HepG2 (cell line): ENCODE measurements around the gene ATPAF1. TPM values are rescaled to one million over a fixed set of nuclear protein-coding genes. Genes with fewer than 3 reads are reported as not detected.

Source experiments
- ATAC-seq: fragments of 200-7000 bp; cut with Tn5 transposase; 3 replicates; pipeline ENCODE4 v1.9.1; 2020; ENCODE audit warnings: mild to moderate bottlenecking, moderate library complexity
- BruUV-seq: library from RNA; stranded (reverse); fragments of 400-500 nt; replicated peaks from 2 replicates; lab custom pipeline; 2021; lab: Mats Ljungman, UMichigan
- CTCF ChIA-PET: fragments of 300-600 bp; formaldehyde crosslinking; extraction: SDS; loops from one replicate; lab custom pipeline; 2021; ENCODE audit warnings: low total read pairs, inconsistent platforms, low intra/inter-chr PET ratio; lab: Yijun Ruan, JAX
- POLR2A ChIA-PET: fragments of 350-600 bp; sonication (Branson Sonifier 250); formaldehyde crosslinking; loops from one replicate; lab custom pipeline; 2020; ENCODE audit warnings: antibody characterized with exemption, inconsistent platforms; lab: Yijun Ruan, JAX
- DNase-seq: peaks from one replicate; pipeline ENCODE4 v3.0.0-alpha.2; 2015; ENCODE audit warnings: low spot score
- FAIRE-seq: peaks from 3 replicates; lab custom pipeline; 2011; peaks lifted over from hg19 to GRCh38; lab: Jason Lieb, UNC
- H2AFZ ChIP-seq: one replicate; pipeline ENCODE4 v1.6.1; 2011; ENCODE audit warnings: low read length, inconsistent platforms
- H3K27ac ChIP-seq: fragments of 300-600 bp; 3 replicates; pipeline ENCODE4 v1.8.0; 2011; ENCODE audit warnings: mixed run types, mild to moderate bottlenecking, mixed read lengths, low read length, inconsistent platforms; ENCODE audit not compliant: insufficient read depth; ENCODE audit errors: extremely low read length
- H3K27me3 ChIP-seq, 2 experiments: fragments of 200-600 bp in 1 of 2; 2 replicates in 1 of 2; 3 replicates in 1 of 2; pipeline versions ENCODE4 v1.6.0 to v1.8.0; 2011; ENCODE audit warnings: low read length in 2 of 2, mild to moderate bottlenecking in 2 of 2, moderate library complexity in 2 of 2, inconsistent platforms in 1 of 2; ENCODE audit not compliant: insufficient read depth in 2 of 2, control insufficient read depth in 1 of 2
- H3K36me3 ChIP-seq, 2 experiments: fragments of 200-600 bp in 1 of 2; replicated peaks in 1 of 2; 2 replicates in 1 of 2; 3 replicates in 1 of 2; pipeline versions ENCODE4 v1.5.1 to v1.8.0; 2011; ENCODE audit warnings: low read length in 2 of 2, inconsistent platforms in 1 of 2; ENCODE audit not compliant: insufficient read depth in 2 of 2, control insufficient read depth in 1 of 2
- H3K4me1 ChIP-seq: 2 replicates; pipeline ENCODE4 v1.5.1; 2012; ENCODE audit warnings: low read length, inconsistent platforms; ENCODE audit not compliant: insufficient read depth
- H3K4me2 ChIP-seq: 2 replicates; pipeline ENCODE4 v1.6.0; 2011; ENCODE audit warnings: low read depth, low read length, inconsistent platforms
- H3K4me3 ChIP-seq, 3 experiments: fragments of 200-600 bp in 1 of 3; sonication (generic), shearing (Covaris generic) in 1 of 3; replicated peaks in 1 of 3; 2 replicates each; pipeline ENCODE4 v1.5.1; 2011 to 2016; ENCODE audit warnings: low read length in 3 of 3, inconsistent platforms in 2 of 3, low read depth in 2 of 3, mild to moderate bottlenecking in 2 of 3, control low read depth in 1 of 3, mixed read lengths in 1 of 3; ENCODE audit not compliant: insufficient read depth in 1 of 3
- H3K79me2 ChIP-seq: one replicate; pipeline ENCODE4 v1.6.1; 2011; ENCODE audit warnings: low read length, inconsistent platforms; ENCODE audit not compliant: insufficient read depth
- H3K9ac ChIP-seq: 2 replicates; pipeline ENCODE4 v1.6.0; 2011; ENCODE audit warnings: mild to moderate bottlenecking, low read depth, low read length, inconsistent platforms; ENCODE audit not compliant: insufficient read depth
- H3K9me3 ChIP-seq: 2 replicates; pipeline ENCODE4 v1.5.1; 2012; ENCODE audit warnings: mild to moderate bottlenecking, low read length
- H4K20me1 ChIP-seq: 2 replicates; pipeline ENCODE4 v1.6.0; 2011; ENCODE audit warnings: inconsistent platforms, mild to moderate bottlenecking, low read length, moderate library complexity; ENCODE audit not compliant: insufficient read depth
- MAFG ChIP-seq: sonication (generic); formaldehyde crosslinking; IDR thresholded peaks from 2 replicates; pipeline ENCODE4 v1.5.1; 2020; ENCODE audit warnings: mild to moderate bottlenecking, missing genetic modification reagents
- MIER2 ChIP-seq: IDR thresholded peaks from 2 replicates; pipeline ENCODE4 v1.6.1; 2016; ENCODE audit warnings: missing biosample characterization, missing genetic modification reagents
- NCOA5 ChIP-seq: sonication (generic); formaldehyde crosslinking; IDR thresholded peaks from 2 replicates; pipeline ENCODE4 v1.4.0; 2020; ENCODE audit warnings: missing genetic modification reagents
- NR2F2 ChIP-seq: IDR thresholded peaks from 2 replicates; pipeline ENCODE4 v1.6.1; 2012; ENCODE audit warnings: low read depth, inconsistent platforms, borderline replicate concordance
- SP140L ChIP-seq: sonication (generic); formaldehyde crosslinking; IDR thresholded peaks from 2 replicates; pipeline ENCODE4 v1.4.0; 2020; ENCODE audit warnings: missing genetic modification reagents, borderline replicate concordance
- ZNF124 ChIP-seq: sonication (generic); formaldehyde crosslinking; IDR thresholded peaks from 2 replicates; pipeline ENCODE4 v1.4.0; 2020; ENCODE audit warnings: missing genetic modification reagents
- ZNF879 ChIP-seq: sonication (generic); formaldehyde crosslinking; IDR thresholded peaks from 2 replicates; pipeline ENCODE4 v1.8.1; 2023; ENCODE audit warnings: missing genetic modification reagents
- WGBS: methylation state at CpG from one replicate; pipeline ENCODE4 v1.1.6; 2017; ENCODE audit warnings: low lambda C conversion rate; 5-methylcytosine and 5-hydroxymethylcytosine counted together
- in situ Hi-C: cut with HindIII; loops from 2 replicates; pipeline ENCODE4 v1.10.0; 2017; ENCODE audit warnings: low pct_unique_long_range_greater_than_20kb; ENCODE audit not compliant: extremely low pct_ligation_motif_present
- intact Hi-C: fragments of 100-400 bp; cut with micrococcal nuclease; formaldehyde crosslinking; loops from one replicate; pipeline ENCODE4 v1.10.0; 2022; ENCODE audit not compliant: unreplicated experiment
- polyA plus RNA-seq, 8 experiments: library from polyadenylated mRNA; depleted of rRNA in 3 of 8; stranded (reverse) in 7 of 8; unstranded in 1 of 8; fragments of >200 nt; fragmentation: Illumina TruSeq in 4 of 8; extraction: Trizol in 4 of 8; gene quantifications; 2 replicates each; pipeline versions ENCODE4 v1.2.1 to v1.2.3, GENCODE V29; 2011 to 2016; ENCODE audit warnings: low read depth in 4 of 8, missing spikeins in 1 of 8, mixed read lengths in 1 of 8; ENCODE audit not compliant: insufficient read depth in 1 of 8
- total RNA-seq, 5 experiments: library from RNA; depleted of rRNA; stranded (reverse); fragments of >200 nt; fragmentation: Illumina TruSeq; extraction: Trizol; gene quantifications; 2 replicates each; pipeline ENCODE4 v1.2.3, GENCODE V29; 2016; ENCODE audit warnings: low read depth in 1 of 5
- TF ChIP-seq, protein P1 (sequence below): IDR thresholded peaks from 2 replicates; pipeline ENCODE4 v1.6.1; 2016
- TF ChIP-seq, protein P2 (sequence below): sonication (generic); formaldehyde crosslinking; IDR thresholded peaks from 2 replicates; pipeline ENCODE4 v1.8.1; 2022; ENCODE audit warnings: mild to moderate bottlenecking, missing genetic modification reagents
- TF ChIP-seq, protein P3 (sequence below): sonication (generic); formaldehyde crosslinking; IDR thresholded peaks from 2 replicates; pipeline ENCODE4 v1.4.0; 2020; ENCODE audit warnings: mild to moderate bottlenecking, missing genetic modification reagents
- TF ChIP-seq, protein P4 (sequence below): fragments of 450-650 bp; IDR thresholded peaks from 2 replicates; pipeline ENCODE4 v1.6.1; 2016
- TF ChIP-seq, protein P5 (sequence below): sonication (generic); formaldehyde crosslinking; IDR thresholded peaks from 2 replicates; pipeline ENCODE4 v1.4.0; 2020; ENCODE audit warnings: missing genetic modification reagents
- TF ChIP-seq, protein P6 (sequence below): sonication (generic); formaldehyde crosslinking; IDR thresholded peaks from 2 replicates; pipeline ENCODE4 v1.4.0; 2020; ENCODE audit warnings: missing genetic modification reagents; ENCODE audit errors: not compliant biosample characterization

ATPAF1 gene
- total and polyA plus RNA-seq, 2 of the 13 experiments (the other 11 are each of a cell fraction or from before 2014, with no cell fraction given): 66.6 to 76.7 TPM

DNA sequence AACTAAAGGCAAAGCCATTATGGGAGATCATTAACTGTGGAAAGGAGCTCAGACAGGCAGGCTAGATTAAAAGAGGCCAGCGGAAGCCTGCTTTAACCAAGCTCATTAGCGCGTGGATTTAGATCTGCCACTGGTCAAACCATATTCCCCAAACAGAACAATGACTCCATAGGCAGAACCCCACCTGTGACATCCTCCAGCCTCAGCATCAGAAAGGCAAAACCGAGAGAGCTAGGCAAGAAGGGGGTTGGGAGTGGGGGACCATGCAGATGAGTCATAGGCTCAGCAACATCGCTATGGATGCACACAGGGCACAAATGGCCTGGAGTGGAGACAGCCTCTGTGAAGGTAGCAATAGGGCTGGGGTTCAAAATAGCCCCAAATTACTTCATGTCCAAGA, 84.7 kb downstream of the ATPAF1 start:
- no peak overlapping the region for H2AFZ ChIP-seq
- H3K4me3 ChIP-seq: no peak overlapping the region
- POLR2A ChIA-PET: no interaction called here
- FAIRE-seq: no peak
- TF ChIP-seq SP140L (CRISPR knock-in tag) (no peak), ZNF124 (no peak), NCOA5 (CRISPR knock-in tag) (no peak), NR2F2 (no peak), ZNF879 (CRISPR knock-in tag) (no peak), MIER2 (CRISPR knock-in tag) (no peak), MAFG (CRISPR knock-in tag) (no peak)
- TF ChIP-seq, protein P1, sequence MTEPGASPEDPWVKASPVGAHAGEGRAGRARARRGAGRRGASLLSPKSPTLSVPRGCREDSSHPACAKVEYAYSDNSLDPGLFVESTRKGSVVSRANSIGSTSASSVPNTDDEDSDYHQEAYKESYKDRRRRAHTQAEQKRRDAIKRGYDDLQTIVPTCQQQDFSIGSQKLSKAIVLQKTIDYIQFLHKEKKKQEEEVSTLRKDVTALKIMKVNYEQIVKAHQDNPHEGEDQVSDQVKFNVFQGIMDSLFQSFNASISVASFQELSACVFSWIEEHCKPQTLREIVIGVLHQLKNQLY: no peak
- TF ChIP-seq, protein P2, sequence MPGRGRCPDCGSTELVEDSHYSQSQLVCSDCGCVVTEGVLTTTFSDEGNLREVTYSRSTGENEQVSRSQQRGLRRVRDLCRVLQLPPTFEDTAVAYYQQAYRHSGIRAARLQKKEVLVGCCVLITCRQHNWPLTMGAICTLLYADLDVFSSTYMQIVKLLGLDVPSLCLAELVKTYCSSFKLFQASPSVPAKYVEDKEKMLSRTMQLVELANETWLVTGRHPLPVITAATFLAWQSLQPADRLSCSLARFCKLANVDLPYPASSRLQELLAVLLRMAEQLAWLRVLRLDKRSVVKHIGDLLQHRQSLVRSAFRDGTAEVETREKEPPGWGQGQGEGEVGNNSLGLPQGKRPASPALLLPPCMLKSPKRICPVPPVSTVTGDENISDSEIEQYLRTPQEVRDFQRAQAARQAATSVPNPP (CRISPR knock-in tag): no peak
- TF ChIP-seq, protein P3, sequence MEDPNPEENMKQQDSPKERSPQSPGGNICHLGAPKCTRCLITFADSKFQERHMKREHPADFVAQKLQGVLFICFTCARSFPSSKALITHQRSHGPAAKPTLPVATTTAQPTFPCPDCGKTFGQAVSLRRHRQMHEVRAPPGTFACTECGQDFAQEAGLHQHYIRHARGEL (CRISPR knock-in tag): no peak
- TF ChIP-seq, protein P4, sequence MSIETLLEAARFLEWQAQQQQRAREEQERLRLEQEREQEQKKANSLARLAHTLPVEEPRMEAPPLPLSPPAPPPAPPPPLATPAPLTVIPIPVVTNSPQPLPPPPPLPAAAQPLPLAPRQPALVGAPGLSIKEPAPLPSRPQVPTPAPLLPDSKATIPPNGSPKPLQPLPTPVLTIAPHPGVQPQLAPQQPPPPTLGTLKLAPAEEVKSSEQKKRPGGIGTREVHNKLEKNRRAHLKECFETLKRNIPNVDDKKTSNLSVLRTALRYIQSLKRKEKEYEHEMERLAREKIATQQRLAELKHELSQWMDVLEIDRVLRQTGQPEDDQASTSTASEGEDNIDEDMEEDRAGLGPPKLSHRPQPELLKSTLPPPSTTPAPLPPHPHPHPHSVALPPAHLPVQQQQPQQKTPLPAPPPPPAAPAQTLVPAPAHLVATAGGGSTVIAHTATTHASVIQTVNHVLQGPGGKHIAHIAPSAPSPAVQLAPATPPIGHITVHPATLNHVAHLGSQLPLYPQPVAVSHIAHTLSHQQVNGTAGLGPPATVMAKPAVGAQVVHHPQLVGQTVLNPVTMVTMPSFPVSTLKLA: no peak
- TF ChIP-seq, protein P5, sequence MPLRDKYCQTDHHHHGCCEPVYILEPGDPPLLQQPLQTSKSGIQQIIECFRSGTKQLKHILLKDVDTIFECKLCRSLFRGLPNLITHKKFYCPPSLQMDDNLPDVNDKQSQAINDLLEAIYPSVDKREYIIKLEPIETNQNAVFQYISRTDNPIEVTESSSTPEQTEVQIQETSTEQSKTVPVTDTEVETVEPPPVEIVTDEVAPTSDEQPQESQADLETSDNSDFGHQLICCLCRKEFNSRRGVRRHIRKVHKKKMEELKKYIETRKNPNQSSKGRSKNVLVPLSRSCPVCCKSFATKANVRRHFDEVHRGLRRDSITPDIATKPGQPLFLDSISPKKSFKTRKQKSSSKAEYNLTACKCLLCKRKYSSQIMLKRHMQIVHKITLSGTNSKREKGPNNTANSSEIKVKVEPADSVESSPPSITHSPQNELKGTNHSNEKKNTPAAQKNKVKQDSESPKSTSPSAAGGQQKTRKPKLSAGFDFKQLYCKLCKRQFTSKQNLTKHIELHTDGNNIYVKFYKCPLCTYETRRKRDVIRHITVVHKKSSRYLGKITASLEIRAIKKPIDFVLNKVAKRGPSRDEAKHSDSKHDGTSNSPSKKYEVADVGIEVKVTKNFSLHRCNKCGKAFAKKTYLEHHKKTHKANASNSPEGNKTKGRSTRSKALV (CRISPR knock-in tag): no peak
- TF ChIP-seq, protein P6, sequence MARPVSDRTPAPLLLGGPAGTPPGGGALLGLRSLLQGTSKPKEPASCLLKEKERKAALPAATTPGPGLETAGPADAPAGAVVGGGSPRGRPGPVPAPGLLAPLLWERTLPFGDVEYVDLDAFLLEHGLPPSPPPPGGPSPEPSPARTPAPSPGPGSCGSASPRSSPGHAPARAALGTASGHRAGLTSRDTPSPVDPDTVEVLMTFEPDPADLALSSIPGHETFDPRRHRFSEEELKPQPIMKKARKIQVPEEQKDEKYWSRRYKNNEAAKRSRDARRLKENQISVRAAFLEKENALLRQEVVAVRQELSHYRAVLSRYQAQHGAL (CRISPR knock-in tag): no peak
- TF ChIP-seq, all 625 proteins: peak for 0
- CTCF ChIA-PET: no interaction called here
- no peaks in the 10 kb centered on the region for H3K79me2 ChIP-seq
- WGBS: 98% methylated on average over 5 of the region's 5 CpGs
- H3K4me2 ChIP-seq: no peak overlapping the region
- no peaks in the 10 kb centered on the region for H3K27me3 ChIP-seq
- H3K36me3 ChIP-seq: peaks cover 17 to 59% of the 10 kb centered on the region in 2 experiments; a peak in 4 of 5 replicates
- no peaks in the 10 kb centered on the region for H3K9me3 ChIP-seq
- H4K20me1 ChIP-seq: no peaks in the 10 kb centered on the region
- intact Hi-C loops (no loop called here), in situ Hi-C loops (no loop called here)
- DNase-seq (no peak), ATAC-seq (no peak)
- H3K4me1 ChIP-seq: peaks cover 6% of the 10 kb centered on the region
- H3K27ac ChIP-seq: no peak overlapping the region
- H3K9ac ChIP-seq: no peak overlapping the region
- BruUV-seq: no TSS peak
